Smooth muscle cell of the brain vasculature (primary cell): Measurements from ENCODE around the gene CACNA1S.

Source experiments
- DNase-seq: peaks from one replicate; pipeline ENCODE4 v3.0.0-alpha.2; 2012; ENCODE audit warnings: low read depth, low spot score

CACNA1S gene

GRCh38 chr1:201034671-201035070, 77.6 kb downstream of the CACNA1S start:
- no peak for DNase-seq

GRCh38 chr1:201032408-201032807, 79.8 kb downstream of the CACNA1S start:
- DNase-seq: no peak

GRCh38 chr1:201028461-201028889, 83.8 kb downstream of the CACNA1S start:
- DNase-seq: no peak

GRCh38 chr1:201026836-201027235, 85.4 kb downstream of the CACNA1S start:
- DNase-seq: no peak

- DNase-seq: no peak
Measured at GRCh38 chr1:201026234-201026633, 86.0 kb downstream of the CACNA1S start.

GRCh38 chr1:201025571-201026002, 86.6 kb downstream of the CACNA1S start:
- peak; percentile 36 for DNase-seq

GRCh38 chr1:201024625-201024998, 87.6 kb downstream of the CACNA1S start:
- DNase-seq: no peak

- DNase-seq: no peak
Measured at GRCh38 chr1:201023920-201024624, 88.2 kb downstream of the CACNA1S start.

GRCh38 chr1:201023517-201023902, 88.7 kb downstream of the CACNA1S start, which contains the start of gene KIF21B:
Gene KIF21B (minus strand): TSS chr1:201023714. CDS start chr1:201023383, 331 bp downstream.
- DNase-seq: no peak

GRCh38 chr1:201022820-201023516, 89.3 kb downstream of the CACNA1S start:
- no peak for DNase-seq

GRCh38 chr1:201022493-201022819, 89.8 kb downstream of the CACNA1S start:
- DNase-seq: no peak

- no peak for DNase-seq
Measured at GRCh38 chr1:201021630-201022492, 90.4 kb downstream of the CACNA1S start.

- no peak for DNase-seq
Measured at GRCh38 chr1:201020721-201021629, 91.3 kb downstream of the CACNA1S start.

- DNase-seq: no peak
Measured at GRCh38 chr1:201020040-201020591, 92.1 kb downstream of the CACNA1S start.

GRCh38 chr1:201019321-201019977, 92.8 kb downstream of the CACNA1S start:
- DNase-seq: no peak

GRCh38 chr1:201017828-201018163, 94.4 kb downstream of the CACNA1S start:
- DNase-seq: no peak

GRCh38 chr1:201016943-201017827, 95.0 kb downstream of the CACNA1S start:
- DNase-seq: no peak

GRCh38 chr1:201016211-201016651, 96.0 kb downstream of the CACNA1S start:
- no peak for DNase-seq

- no peak for DNase-seq
Measured at GRCh38 chr1:201015551-201016091, 96.6 kb downstream of the CACNA1S start.
